Lower leg skin (tissue), 3 donors: ENCODE results near the gene SH2D4B.

Experiments used
- POLR2A ChIP-seq, 2 donors: fragments of 450-650 bp; IDR thresholded peaks; one replicate each; pipeline ENCODE4 v1.6.1; 2016 to 2017; ENCODE audit warnings: antibody characterized with exemption in 2 of 2, mild to moderate bottlenecking in 1 of 2, moderate library complexity in 1 of 2
- TF ChIP-seq, protein P1 (sequence below), 3 donors: fragments of 450-650 bp; IDR thresholded peaks; one replicate each; pipeline ENCODE4 v1.5.1; 2016; ENCODE audit warnings: antibody characterized with exemption in 3 of 3, mild to moderate bottlenecking in 3 of 3, moderate library complexity in 2 of 3

DNA sequence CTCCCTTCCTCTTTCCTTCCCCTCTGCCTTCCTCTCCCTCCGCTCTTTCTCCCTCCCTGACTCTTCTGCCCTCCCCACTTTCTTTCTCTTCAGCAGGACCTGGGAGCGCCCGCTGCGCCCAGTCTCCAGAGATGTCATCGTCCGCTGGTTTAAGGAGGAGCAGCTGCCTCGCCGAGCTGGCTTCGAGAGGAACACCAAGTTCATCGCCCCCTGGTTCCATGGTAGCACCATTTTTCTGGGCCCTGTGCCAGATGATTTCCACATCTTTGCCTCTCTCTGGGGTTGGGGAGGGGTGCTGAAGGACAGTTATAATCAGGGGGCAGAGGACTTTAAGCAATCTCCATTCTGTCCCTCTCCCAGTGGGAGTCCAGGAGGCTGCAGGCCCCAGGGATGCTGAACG lies 71.6 kb downstream of the SH2D4B start:
- TF ChIP-seq, protein P1, sequence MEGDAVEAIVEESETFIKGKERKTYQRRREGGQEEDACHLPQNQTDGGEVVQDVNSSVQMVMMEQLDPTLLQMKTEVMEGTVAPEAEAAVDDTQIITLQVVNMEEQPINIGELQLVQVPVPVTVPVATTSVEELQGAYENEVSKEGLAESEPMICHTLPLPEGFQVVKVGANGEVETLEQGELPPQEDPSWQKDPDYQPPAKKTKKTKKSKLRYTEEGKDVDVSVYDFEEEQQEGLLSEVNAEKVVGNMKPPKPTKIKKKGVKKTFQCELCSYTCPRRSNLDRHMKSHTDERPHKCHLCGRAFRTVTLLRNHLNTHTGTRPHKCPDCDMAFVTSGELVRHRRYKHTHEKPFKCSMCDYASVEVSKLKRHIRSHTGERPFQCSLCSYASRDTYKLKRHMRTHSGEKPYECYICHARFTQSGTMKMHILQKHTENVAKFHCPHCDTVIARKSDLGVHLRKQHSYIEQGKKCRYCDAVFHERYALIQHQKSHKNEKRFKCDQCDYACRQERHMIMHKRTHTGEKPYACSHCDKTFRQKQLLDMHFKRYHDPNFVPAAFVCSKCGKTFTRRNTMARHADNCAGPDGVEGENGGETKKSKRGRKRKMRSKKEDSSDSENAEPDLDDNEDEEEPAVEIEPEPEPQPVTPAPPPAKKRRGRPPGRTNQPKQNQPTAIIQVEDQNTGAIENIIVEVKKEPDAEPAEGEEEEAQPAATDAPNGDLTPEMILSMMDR (IDR thresholded peaks at IDR 0.05): no peak
- TF ChIP-seq POLR2A (IDR thresholded peaks at IDR 0.05): no peak
